Testis (tissue), 3 donors: ENCODE measurements around the gene IL10. TPM values are rescaled to one million over a fixed set of nuclear protein-coding genes. Genes with fewer than 3 reads are reported as not detected.

Experiments used
- DNase-seq: peaks from one replicate; pipeline ENCODE4 v3.0.0-alpha.2; 2019
- H3K27ac ChIP-seq, 2 donors: fragments of 200-600 bp; sonication (generic); one replicate each; pipeline ENCODE4 v1.5.1; 2019
- H3K27me3 ChIP-seq: fragments of 200-600 bp; sonication (generic); one replicate; pipeline ENCODE4 v1.5.1; 2019
- H3K36me3 ChIP-seq: fragments of 200-600 bp; sonication (generic); one replicate; pipeline ENCODE4 v1.5.1; 2017; ENCODE audit warnings: low read depth; ENCODE audit errors: missing control alignments
- H3K4me1 ChIP-seq: fragments of 200-600 bp; sonication (generic); one replicate; pipeline ENCODE4 v1.5.1; 2019
- H3K4me3 ChIP-seq, 2 donors: fragments of 200-600 bp; sonication (generic); one replicate each; pipeline ENCODE4 v1.5.1; 2017 to 2019
- H3K9me3 ChIP-seq: fragments of 200-600 bp; sonication (generic); one replicate; pipeline ENCODE4 v1.5.1; 2017
- CTCF ChIP-seq, 3 experiments: fragments of 450-650 bp in 2 of 3; fragments of 200-600 bp in 1 of 3; sonication (generic) in 1 of 3; IDR thresholded peaks; one replicate each; pipeline ENCODE4 v1.5.1; 2016 to 2019; ENCODE audit warnings: antibody characterized with exemption in 3 of 3, mild to moderate bottlenecking in 2 of 3, moderate library complexity in 1 of 3
- POLR2A ChIP-seq: fragments of 450-650 bp; IDR thresholded peaks from one replicate; pipeline ENCODE4 v1.6.1; 2017; ENCODE audit warnings: antibody characterized with exemption, mild to moderate bottlenecking, moderate library complexity
- WGBS, 2 donors: methylation state at CpG; one replicate each; pipeline ENCODE4 v1.1.5; 2018; 5-methylcytosine and 5-hydroxymethylcytosine counted together
- intact Hi-C: fragments of 100-400 bp; cut with DNase I; formaldehyde crosslinking; loops from one replicate; pipeline ENCODE4 v1.15.1; 2023; ENCODE audit warnings: low total_unique reads
- polyA plus RNA-seq: library from polyadenylated mRNA; stranded (reverse); fragments of 350-450 nt; fragmentation: Illumina TruSeq; extraction: RNeasy Lipid Tissue Mini Kit (QIAGEN cat#74804); gene quantifications from one replicate; pipeline ENCODE4 v1.2.3, GENCODE V29; 2014; ENCODE audit warnings: low read depth, low replicate concordance; ENCODE audit not compliant: insufficient read depth
- total RNA-seq, 2 donors: library from RNA; depleted of rRNA; stranded (reverse); fragments of >200 nt; gene quantifications; one replicate each; pipeline ENCODE4 v1.2.3, GENCODE V29; 2016

The IL10 gene
- total and polyA plus RNA-seq, 3 donors from 2014 or later: 1.4 to 3.5 (median 1.7) TPM

DNA sequence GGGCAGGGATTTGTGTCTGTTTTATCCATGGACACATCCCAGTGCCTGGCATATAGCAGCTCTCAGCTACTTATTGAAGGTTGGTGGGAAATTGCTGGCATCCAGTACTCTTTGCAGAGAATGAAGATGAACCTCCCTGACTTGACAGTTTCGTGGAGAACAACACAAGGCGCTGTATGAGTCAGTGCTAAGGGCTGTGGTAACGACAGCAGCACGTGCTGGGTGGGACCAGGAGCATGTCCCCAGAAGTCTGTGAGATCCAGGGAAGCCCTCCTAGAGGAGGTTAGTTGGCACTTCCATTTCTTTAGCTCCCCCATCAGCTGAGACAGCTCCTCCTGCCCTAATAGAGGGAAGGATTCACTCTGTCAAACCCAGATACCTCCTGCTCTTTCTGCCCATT lies 27.6 kb downstream of the IL10 start:
- Histone ChIP-seq H3K4me3 (no peak overlapping the region), H3K36me3 (no peaks in the 10 kb centered on the region), H3K27me3 (no peaks in the 10 kb centered on the region), H3K27ac (no peak overlapping the region), H3K4me1 (no peaks in the 10 kb centered on the region), H3K9me3 (no peaks in the 10 kb centered on the region)
- TF ChIP-seq CTCF (IDR thresholded peaks at IDR 0.05) (no peak), POLR2A (no peak)
- intact Hi-C loops: no loop called here
- no peak for DNase-seq
- WGBS, 2 donors: 84 to 87% methylated on average over 4 of the region's 4 CpGs

GRCh38 chr1:206742719-206743383 lies 29.4 kb downstream of the IL10 start:
- Histone ChIP-seq H3K27ac (no peak overlapping the region), H3K9me3 (no peaks in the 10 kb centered on the region), H3K4me3 (no peak overlapping the region), H3K4me1 (peaks cover 6% of the 10 kb centered on the region), H3K27me3 (no peaks in the 10 kb centered on the region), H3K36me3 (no peaks in the 10 kb centered on the region)
- DNase-seq: no peak
- WGBS, 2 donors: 63 to 76% methylated on average over 13 of the region's 13 CpGs
- TF ChIP-seq CTCF (IDR thresholded peaks at IDR 0.05) (no peak), POLR2A (no peak)
- intact Hi-C loops: no loop called here

- Histone ChIP-seq H3K27ac (no peak overlapping the region), H3K27me3 (no peaks in the 10 kb centered on the region), H3K9me3 (no peaks in the 10 kb centered on the region), H3K36me3 (no peaks in the 10 kb centered on the region), H3K4me3 (no peak overlapping the region), H3K4me1 (peaks cover 13% of the 10 kb centered on the region)
- intact Hi-C loops: no loop called here
- TF ChIP-seq POLR2A (no peak), CTCF (IDR thresholded peaks at IDR 0.05) (no peak)
- 91 to 92% methylated on average over 3 to 6 of the region's 6 CpGs for WGBS, 2 donors
- no peak for DNase-seq
Measured at GRCh38 chr1:206741142-206741701, 31.1 kb downstream of the IL10 start.

- H3K27me3 ChIP-seq: no peaks in the 10 kb centered on the region
- no peaks in the 10 kb centered on the region for H3K36me3 ChIP-seq
- intact Hi-C loops: loop anchor here (5.0 kb wide), 1 partner anchor 173 kb away; no protein-coding TSS in a partner anchor
- WGBS, 2 donors: 57 to 65% methylated on average over 5 of the region's 5 CpGs
- H3K4me3 ChIP-seq: no peak overlapping the region
- no peak overlapping the region for H3K27ac ChIP-seq
- no peak for DNase-seq
- H3K4me1 ChIP-seq: peaks cover 13% of the 10 kb centered on the region
- TF ChIP-seq POLR2A (no peak), CTCF (IDR thresholded peaks at IDR 0.05) (no peak)
- H3K9me3 ChIP-seq: no peaks in the 10 kb centered on the region
Measured at GRCh38 chr1:206739411-206740076, 32.8 kb downstream of the IL10 start.
